IMR-90 (cell line): ENCODE measurements around the gene CKAP2L. TPM values are rescaled to one million over a fixed set of nuclear protein-coding genes. Genes with fewer than 3 reads are reported as not detected.

Experiments used
- ATAC-seq: fragments of 200-7000 bp; cut with Tn5 transposase; 2 replicates; pipeline ENCODE4 v1.9.1; 2020; ENCODE audit warnings: low read depth, mild to moderate bottlenecking, moderate library complexity
- BruUV-seq: library from RNA; stranded (reverse); fragments of 400-500 nt; replicated peaks from 2 replicates; lab custom pipeline; 2021; lab: Mats Ljungman, UMichigan
- CTCF ChIA-PET: fragments of 300-600 bp; formaldehyde crosslinking; extraction: SDS; loops from one replicate; lab custom pipeline; 2021; ENCODE audit warnings: antibody characterized with exemption; lab: Yijun Ruan, JAX
- POLR2A ChIA-PET: fragments of 300-600 bp; sonication (Branson Sonifier 250); formaldehyde crosslinking; loops from one replicate; lab custom pipeline; 2022; ENCODE audit warnings: antibody characterized with exemption; ENCODE audit not compliant: unreplicated experiment; lab: Charles Lee
- DNase-seq: peaks from one replicate; pipeline ENCODE4 v3.0.0; 2013
- H2AFZ ChIP-seq: replicated peaks from 2 replicates; pipeline ENCODE3; 2013; ENCODE audit warnings: low read length, mild to moderate bottlenecking; ENCODE audit not compliant: poor library complexity
- H2AK5ac ChIP-seq: 2 replicates; pipeline ENCODE4 v1.6.1; 2013; ENCODE audit warnings: low read depth, low read length, inconsistent platforms
- H2AK9ac ChIP-seq: replicated peaks from 2 replicates; pipeline ENCODE3; 2013; ENCODE audit warnings: mild to moderate bottlenecking, low read depth, low read length, moderate library complexity; ENCODE audit not compliant: poor library complexity
- H2BK120ac ChIP-seq: 2 replicates; pipeline ENCODE4 v1.6.1; 2013; ENCODE audit warnings: low read depth, low read length, inconsistent platforms
- H2BK15ac ChIP-seq: 3 replicates; pipeline ENCODE4 v1.6.1; 2013; ENCODE audit warnings: low read depth, low read length, inconsistent platforms
- H2BK20ac ChIP-seq: 2 replicates; pipeline ENCODE4 v1.6.1; 2013; ENCODE audit warnings: low read depth, mild to moderate bottlenecking, inconsistent platforms, low read length, moderate library complexity
- H2BK5ac ChIP-seq: 2 replicates; pipeline ENCODE4 v1.6.1; 2013; ENCODE audit warnings: mild to moderate bottlenecking, low read depth, low read length, inconsistent platforms; ENCODE audit not compliant: poor library complexity, severe bottlenecking
- H3K14ac ChIP-seq: replicated peaks from 2 replicates; pipeline ENCODE4 v1.6.1; 2013; ENCODE audit warnings: low read depth, low read length, inconsistent platforms
- H3K18ac ChIP-seq: 2 replicates; pipeline ENCODE4 v1.6.1; 2013; ENCODE audit warnings: low read depth, low read length, control low read depth
- H3K23ac ChIP-seq: 2 replicates; pipeline ENCODE4 v1.6.1; 2013; ENCODE audit warnings: low read depth, low read length, inconsistent platforms
- H3K27ac ChIP-seq: 2 replicates; pipeline ENCODE4 v1.5.1; 2013; ENCODE audit warnings: mild to moderate bottlenecking, control low read depth, low read length; ENCODE audit not compliant: insufficient read depth
- H3K27me3 ChIP-seq: 2 replicates; pipeline ENCODE4 v1.6.1; 2013; ENCODE audit warnings: low read length; ENCODE audit not compliant: control insufficient read depth, insufficient read depth
- H3K36me3 ChIP-seq: 2 replicates; pipeline ENCODE4 v1.6.1; 2013; ENCODE audit warnings: low read length, mixed read lengths; ENCODE audit not compliant: control insufficient read depth, insufficient read depth
- H3K4ac ChIP-seq: 2 replicates; pipeline ENCODE4 v1.6.1; 2013; ENCODE audit warnings: low read depth, low read length, inconsistent platforms
- H3K4me1 ChIP-seq: 2 replicates; pipeline ENCODE4 v1.6.1; 2013; ENCODE audit warnings: low read length, mixed read lengths; ENCODE audit not compliant: control insufficient read depth, insufficient read depth
- H3K4me2 ChIP-seq: 2 replicates; pipeline ENCODE4 v1.6.1; 2013; ENCODE audit warnings: low read depth, mild to moderate bottlenecking, control low read depth, low read length, moderate library complexity
- H3K4me3 ChIP-seq: 2 replicates; pipeline ENCODE4 v1.5.1; 2013; ENCODE audit warnings: low read depth, mild to moderate bottlenecking, control low read depth, low read length, moderate library complexity; ENCODE audit not compliant: insufficient read depth
- H3K56ac ChIP-seq: 2 replicates; pipeline ENCODE4 v1.6.1; 2013; ENCODE audit warnings: low read length, inconsistent platforms; ENCODE audit not compliant: insufficient read depth; ENCODE audit errors: extremely low read depth
- H3K79me1 ChIP-seq, 2 experiments: 2 replicates each; pipeline ENCODE4 v1.6.1; 2013; ENCODE audit warnings: low read length in 2 of 2, inconsistent platforms in 1 of 2, low read depth in 1 of 2
- H3K9ac ChIP-seq: 2 replicates; pipeline ENCODE4 v1.6.1; 2013; ENCODE audit warnings: low read depth, low read length, control low read depth
- H3K9me1 ChIP-seq: 2 replicates; pipeline ENCODE4 v1.6.1; 2013; ENCODE audit warnings: low read length, inconsistent platforms; ENCODE audit not compliant: insufficient read depth
- H3K9me3 ChIP-seq: 2 replicates; pipeline ENCODE4 v1.6.1; 2013; ENCODE audit warnings: low read length; ENCODE audit not compliant: control insufficient read depth, insufficient read depth
- H4K20me1 ChIP-seq: 2 replicates; pipeline ENCODE4 v1.6.1; 2013; ENCODE audit warnings: low read length, inconsistent platforms; ENCODE audit not compliant: insufficient read depth
- H4K5ac ChIP-seq: 2 replicates; pipeline ENCODE4 v1.6.1; 2013; ENCODE audit warnings: mild to moderate bottlenecking, low read depth, low read length, control low read depth
- H4K8ac ChIP-seq, 2 experiments: 2 replicates each; pipeline ENCODE4 v1.6.1; 2013; ENCODE audit warnings: low read depth in 2 of 2, low read length in 2 of 2, control low read depth in 1 of 2, inconsistent platforms in 1 of 2
- H4K91ac ChIP-seq: 2 replicates; pipeline ENCODE4 v1.6.1; 2013; ENCODE audit warnings: low read depth, low read length, inconsistent platforms; ENCODE audit not compliant: insufficient read depth
- CEBPB ChIP-seq: IDR thresholded peaks from 2 replicates; pipeline ENCODE4 v1.6.1; 2012; ENCODE audit warnings: low read depth, low read length, improper control_type of control experiment
- MAFK ChIP-seq: IDR thresholded peaks from 2 replicates; pipeline ENCODE4 v1.6.1; 2012; ENCODE audit warnings: low read depth, low read length, improper control_type of control experiment
- WGBS, 2 experiments: methylation state at CpG; one replicate each; pipeline versions ENCODE4 v1.1.5 to v1.1.7; 2013; ENCODE audit warnings: missing lambda C conversion rate in 2 of 2; ENCODE audit not compliant: insufficient read length in 1 of 2; ENCODE audit errors: extremely low coverage in 2 of 2; 5-methylcytosine and 5-hydroxymethylcytosine counted together
- dilution Hi-C: fragments of 300-500 bp; cut with HindIII; formaldehyde crosslinking; loops from one replicate; pipeline ENCODE4 v1.14.3; 2018; ENCODE audit warnings: low sequenced_read_pairs; ENCODE audit not compliant: unreplicated experiment
- in situ Hi-C: fragments of 300-500 bp; cut with MboI; formaldehyde crosslinking; loops from 3 replicates; pipeline ENCODE4 v1.14.3; 2019; ENCODE audit warnings: low sequenced_read_pairs, inconsistent platforms, mixed read lengths
- intact Hi-C: fragments of 100-400 bp; cut with micrococcal nuclease; formaldehyde crosslinking; loops from 2 replicates; pipeline ENCODE4 v1.10.0; 2022
- polyA plus RNA-seq, 3 experiments: library from polyadenylated mRNA; depleted of rRNA; stranded (reverse); fragments of >200 nt; gene quantifications; 2 replicates each; pipeline ENCODE4 v1.2.3, GENCODE V29; 2012; ENCODE audit warnings: low replicate concordance in 1 of 3
- total RNA-seq: library from RNA; depleted of rRNA; stranded (reverse); fragments of >200 nt; gene quantifications from 2 replicates; pipeline ENCODE4 v1.2.3, GENCODE V29; 2012

Gene CKAP2L
- total and polyA plus RNA-seq, 2 of the 4 experiments (the other 2 are of a cell fraction): 6.4 to 9.9 TPM

DNA sequence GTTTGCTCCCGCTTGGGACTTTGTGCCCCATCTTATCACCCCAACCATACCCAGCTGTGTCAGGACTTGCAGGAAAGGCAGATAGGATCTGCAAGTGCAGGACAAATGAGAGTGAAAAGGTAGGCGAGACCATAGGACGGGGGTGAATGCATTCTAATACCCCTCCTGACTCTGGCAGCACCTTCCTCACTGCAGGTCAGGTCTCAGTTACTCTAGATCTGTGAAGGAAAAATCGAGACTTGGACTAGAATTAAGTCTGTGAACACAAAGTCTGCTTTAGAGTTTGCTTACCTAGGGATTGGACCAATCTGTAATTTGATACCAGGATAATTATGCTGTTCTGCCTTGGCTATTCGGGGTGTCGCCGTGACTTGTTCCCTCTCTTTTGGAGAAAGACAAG, 23.9 kb downstream of the CKAP2L start:
- Histone ChIP-seq H2AK9ac (no peak overlapping the region), H3K4me3 (no peak overlapping the region), H3K27me3 (no peaks in the 10 kb centered on the region), H3K36me3 (peaks cover 11% of the 10 kb centered on the region), H3K79me1 (peaks cover 0 to 3% of the 10 kb centered on the region in 2 experiments; a peak in 1 of 4 replicates), H4K5ac (no peak overlapping the region), H3K14ac (no peak overlapping the region), H2BK20ac (no peak overlapping the region), H2AK5ac (no peak overlapping the region), H3K18ac (no peak overlapping the region), H4K91ac (no peak overlapping the region), H3K23ac (no peak overlapping the region), H3K4me1 (peaks cover 1% of the 10 kb centered on the region; the same call in 1 of the 2 replicates), H3K9me3 (no peaks in the 10 kb centered on the region), H2BK5ac (no peak overlapping the region), H4K20me1 (no peaks in the 10 kb centered on the region), H2BK120ac (no peak overlapping the region), H4K8ac (no peak overlapping the region), H2AFZ (no peak overlapping the region), H3K9me1 (no peaks in the 10 kb centered on the region; the same call in 1 of the 2 replicates), H2BK15ac (no peak overlapping the region), H3K27ac (no peak overlapping the region), H3K4ac (no peak overlapping the region), H3K4me2 (no peak overlapping the region), H3K56ac (no peak overlapping the region), H3K9ac (no peak overlapping the region)
- no TSS peak for BruUV-seq
- ChIA-PET POLR2A (no interaction called here), CTCF (interaction anchor here (1.1 to 5.5 kb wide), 2 partner anchors 9 to 201 kb away, joined by 3 to 24 read pairs; no protein-coding TSS in a partner anchor)
- WGBS, 2 experiments: no CpG with 5 or more reads among the region's 7 CpGs
- DNase-seq (no peak), ATAC-seq (no peak)
- TF ChIP-seq MAFK: no peak
- no peak for TF ChIP-seq CEBPB
- intact Hi-C loops (no loop called here), dilution Hi-C loops (no loop called here), in situ Hi-C loops (no loop called here)
